HG03025 (cell line): Measurements from ENCODE around the gene NFIX.

ENCODE experiments used
- ATAC-seq: cut with Tn5 transposase; IDR thresholded peaks from one replicate; pipeline ENCODE4 v1.9.1; 2021; ENCODE audit warnings: mild to moderate bottlenecking, moderate library complexity; ENCODE audit not compliant: unreplicated experiment, low FRiP score

The NFIX gene

DNA sequence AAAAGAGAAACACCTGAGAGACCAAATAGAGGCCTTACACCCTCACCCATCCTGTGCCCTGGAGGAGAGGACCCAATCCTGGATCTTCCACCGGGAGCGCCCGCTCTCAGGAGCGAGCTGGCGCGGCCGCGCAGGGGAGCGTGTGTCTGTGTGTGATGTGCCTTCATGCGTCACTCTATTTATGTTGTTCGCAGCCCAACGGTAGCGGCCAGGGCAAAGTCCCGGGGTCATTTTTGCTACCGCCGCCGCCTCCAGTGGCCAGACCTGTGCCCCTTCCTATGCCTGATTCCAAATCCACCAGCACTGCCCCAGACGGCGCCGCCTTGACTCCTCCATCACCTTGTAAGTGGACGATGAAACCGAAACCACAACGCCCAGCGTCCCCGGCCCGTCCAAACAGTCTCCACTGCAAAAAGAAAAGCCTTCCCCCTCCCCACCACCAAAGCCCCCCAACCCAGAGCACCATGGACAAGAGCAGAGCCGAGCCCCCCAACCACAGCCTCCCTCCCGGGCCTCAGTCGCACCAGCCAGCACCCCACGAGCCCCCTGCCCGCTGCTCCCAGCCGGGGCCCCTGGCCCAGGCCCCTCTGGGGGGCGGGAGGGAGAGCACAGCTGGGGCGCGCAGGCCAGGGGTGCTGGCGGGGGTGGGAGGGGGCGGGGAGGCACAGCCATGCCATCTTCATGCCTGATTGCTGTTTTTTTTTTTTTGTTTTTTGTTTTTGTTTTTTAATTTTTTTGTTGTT is 92.7 kb downstream of the NFIX start:
- no peak for ATAC-seq

GRCh38 chr19:13089139-13089856 is 94.0 kb downstream of the NFIX start:
- ATAC-seq = no peak

DNA sequence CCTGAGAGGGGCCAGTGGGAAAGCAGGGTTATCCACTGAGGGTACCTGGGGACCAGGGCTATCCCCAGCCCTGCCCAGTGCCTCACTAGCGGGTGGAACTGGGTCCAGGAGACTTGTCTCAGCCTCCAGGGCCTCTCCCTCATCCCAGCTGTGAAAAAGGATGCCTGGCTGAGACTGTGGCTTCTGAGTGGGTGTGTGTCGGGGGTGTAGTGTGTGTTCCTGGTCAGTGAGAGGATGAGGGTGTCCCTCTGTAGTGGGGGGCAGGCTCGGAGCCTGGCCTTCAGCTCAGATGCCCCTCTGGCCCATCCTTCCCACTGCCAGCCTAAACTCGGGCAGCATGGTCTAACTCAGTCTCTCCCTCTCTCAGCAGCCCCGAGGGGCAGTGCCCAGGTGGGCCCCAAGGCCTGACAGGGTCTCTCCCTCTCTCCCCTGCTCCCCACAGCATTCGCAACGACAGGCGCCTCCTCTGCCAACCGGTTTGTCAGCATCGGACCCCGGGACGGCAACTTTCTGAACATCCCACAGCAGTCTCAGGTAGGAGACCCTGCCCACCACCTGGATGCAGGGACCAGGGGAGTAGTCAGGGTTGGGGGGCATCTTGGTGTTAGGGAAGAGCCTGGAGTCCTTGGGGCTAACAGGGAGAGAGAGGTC is 94.7 kb downstream of the NFIX start:
- no peak for ATAC-seq

GRCh38 chr19:13090511-13091231 is 95.4 kb downstream of the NFIX start:
- ATAC-seq = no peak

GRCh38 chr19:13091400-13092157 is 96.3 kb downstream of the NFIX start:
- ATAC-seq = no peak

DNA sequence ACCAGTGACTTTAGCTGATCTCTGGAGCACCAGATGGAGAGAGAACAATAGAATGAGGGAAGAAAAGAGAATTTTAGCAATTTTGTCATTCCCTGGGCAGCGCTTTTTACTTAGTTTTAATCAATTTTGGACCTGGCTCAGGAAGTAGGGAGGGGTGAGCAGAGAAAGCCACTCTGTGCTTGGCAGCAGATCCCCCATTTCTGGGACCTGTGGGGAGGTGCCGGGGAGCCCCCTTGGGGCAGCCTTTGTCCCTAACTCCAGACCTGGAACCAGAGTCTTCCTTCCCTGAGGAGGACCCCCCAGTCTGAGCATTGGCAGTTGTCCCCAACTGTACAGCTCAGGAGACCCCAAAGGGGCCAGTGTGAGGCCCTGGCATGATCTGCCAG is 96.9 kb downstream of the NFIX start:
- no peak for ATAC-seq

- no peak for ATAC-seq
These were observed 97.4 kb downstream of the NFIX start for GRCh38 chr19:13092606-13093235.

DNA sequence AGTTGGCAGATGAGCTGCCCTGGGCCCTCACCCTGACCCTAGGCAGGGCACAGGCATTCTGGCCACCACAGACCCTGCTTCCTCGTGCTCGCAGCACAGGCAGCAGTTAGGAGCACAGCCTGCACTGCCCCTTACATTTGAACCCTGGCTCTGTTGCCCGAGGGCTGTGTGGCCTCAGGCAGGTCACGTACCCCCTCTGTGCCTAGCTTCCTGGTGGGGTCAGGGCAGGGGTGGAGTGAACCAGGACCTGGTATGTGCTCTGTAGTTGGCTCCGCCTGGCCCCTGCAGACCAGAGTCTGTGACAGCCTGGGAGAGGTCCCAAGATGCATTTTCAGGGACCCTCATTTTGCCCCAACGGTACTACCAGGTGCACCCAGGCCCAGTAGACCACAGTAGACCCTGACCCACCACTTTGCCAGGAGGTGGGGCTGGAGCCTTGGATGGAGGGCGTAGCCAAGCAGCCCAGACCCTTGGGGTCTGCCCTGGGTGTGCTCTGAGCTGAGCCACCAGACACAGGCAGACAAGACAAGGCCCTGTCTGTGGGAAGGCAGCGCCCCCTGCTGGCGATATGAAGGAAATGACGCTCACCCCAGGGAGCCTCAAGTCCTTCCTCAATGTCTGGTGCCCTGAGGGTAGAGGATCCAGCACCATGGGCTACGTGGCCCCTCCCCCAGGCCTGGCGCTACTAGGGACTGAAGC is 98.3 kb downstream of the NFIX start:
- no peak for ATAC-seq

GRCh38 chr19:13094106-13094504 is 98.8 kb downstream of the NFIX start:
- no peak for ATAC-seq

- ATAC-seq = no peak
These were observed 99.6 kb downstream of the NFIX start for GRCh38 chr19:13094771-13095392.

- no peak for ATAC-seq
These were observed 100.1 kb downstream of the NFIX start for GRCh38 chr19:13095393-13095784.

GRCh38 chr19:13095934-13096927 is 101.0 kb downstream of the NFIX start:
- no peak for ATAC-seq

- ATAC-seq = no peak
These were observed 101.8 kb downstream of the NFIX start for GRCh38 chr19:13097033-13097462.

- ATAC-seq = no peak
These were observed 102.4 kb downstream of the NFIX start for GRCh38 chr19:13097463-13098258.

GRCh38 chr19:13098277-13099072 is 103.2 kb downstream of the NFIX start:
- no peak for ATAC-seq
